WTC11 (cell line): ENCODE measurements around the gene TMCC1. TPM values are rescaled to one million over a fixed set of nuclear protein-coding genes. Genes with fewer than 3 reads are reported as not detected.

Experiments used
- ATAC-seq: fragments of 200-7000 bp; cut with Tn5 transposase; 2 replicates; pipeline ENCODE4 v1.10.0; 2021; ENCODE audit warnings: mild to moderate bottlenecking, moderate library complexity
- CTCF ChIA-PET: fragments of 300-600 bp; sonication (Branson Sonifier 250); formaldehyde crosslinking; loops from one replicate; lab custom pipeline; 2021; ENCODE audit warnings: antibody characterized with exemption; lab: Charles Lee
- POLR2A ChIA-PET: fragments of 350-600 bp; sonication (Branson Sonifier 250); formaldehyde crosslinking; loops from one replicate; lab custom pipeline; 2021; ENCODE audit warnings: antibody characterized with exemption; lab: Charles Lee
- DNase-seq: peaks from one replicate; pipeline ENCODE4 v3.0.0; 2021; ENCODE audit warnings: low spot score
- H3K27ac Mint-ChIP-seq: 2 replicates; pipeline ENCODE4 v1.8.0; 2021; ENCODE audit warnings: mixed read lengths
- H3K27me3 Mint-ChIP-seq: 2 replicates; pipeline ENCODE4 v1.8.0; 2021; ENCODE audit warnings: low read depth, mild to moderate bottlenecking, moderate library complexity, mixed read lengths
- H3K36me3 Mint-ChIP-seq: 2 replicates; pipeline ENCODE4 v1.8.0; 2021; ENCODE audit warnings: mixed read lengths
- H3K4me1 Mint-ChIP-seq: 2 replicates; pipeline ENCODE4 v1.8.0; 2022; ENCODE audit warnings: mixed read lengths
- H3K4me3 Mint-ChIP-seq: 2 replicates; pipeline ENCODE4 v1.8.0; 2021; ENCODE audit warnings: mild to moderate bottlenecking, moderate library complexity, mixed read lengths
- H3K9me3 Mint-ChIP-seq: 2 replicates; pipeline ENCODE4 v1.8.0; 2021; ENCODE audit warnings: mixed read lengths
- CBFB ChIP-seq: sonication (generic); formaldehyde crosslinking; IDR thresholded peaks from 2 replicates; pipeline ENCODE4 v1.8.1; 2022; ENCODE audit warnings: mild to moderate bottlenecking, low read depth, missing genetic modification reagents
- NFATC4 ChIP-seq: fragments of 250-450 bp; sonication (Bioruptor Pico); IDR thresholded peaks from 2 replicates; pipeline ENCODE4 v1.9.0; 2021; ENCODE audit warnings: mild to moderate bottlenecking
- NR1H2 ChIP-seq: sonication (generic); formaldehyde crosslinking; IDR thresholded peaks from 2 replicates; pipeline ENCODE4 v1.9.0; 2021; ENCODE audit warnings: mild to moderate bottlenecking, moderate library complexity, missing genetic modification reagents
- OVOL2 ChIP-seq: fragments of 250-450 bp; sonication (Bioruptor Pico); IDR thresholded peaks from 2 replicates; pipeline ENCODE4 v1.9.0; 2021; ENCODE audit warnings: mild to moderate bottlenecking, borderline replicate concordance
- SOX15 ChIP-seq: fragments of 250-450 bp; sonication (Bioruptor Pico); IDR thresholded peaks from 2 replicates; pipeline ENCODE4 v1.9.0; 2021; ENCODE audit warnings: mild to moderate bottlenecking
- total RNA-seq: library from RNA; stranded (reverse); gene quantifications from 3 replicates; pipeline ENCODE4 v1.2.3, GENCODE V29; 2021
- TF ChIP-seq, protein P1 (sequence below): sonication (generic); formaldehyde crosslinking; IDR thresholded peaks from 2 replicates; pipeline ENCODE4 v1.8.0; 2023; ENCODE audit warnings: mild to moderate bottlenecking, missing genetic modification reagents
- TF ChIP-seq, protein P2 (sequence below): fragments of 250-450 bp; sonication (Bioruptor Pico); IDR thresholded peaks from 2 replicates; pipeline ENCODE4 v1.9.0; 2021; ENCODE audit warnings: mild to moderate bottlenecking, borderline replicate concordance
- TF ChIP-seq, protein P3 (sequence below): sonication (generic); formaldehyde crosslinking; IDR thresholded peaks from 2 replicates; pipeline ENCODE4 v1.8.1; 2022; ENCODE audit warnings: mild to moderate bottlenecking, moderate library complexity, missing genetic modification reagents
- TF ChIP-seq, protein P4 (sequence below): fragments of 200-600 bp; IDR thresholded peaks from 2 replicates; pipeline ENCODE4 v1.8.0; 2022; ENCODE audit warnings: antibody characterized with exemption
- TF ChIP-seq, protein P5 (sequence below): sonication (generic); formaldehyde crosslinking; IDR thresholded peaks from 2 replicates; pipeline ENCODE4 v1.8.1; 2023; ENCODE audit warnings: mild to moderate bottlenecking, missing genetic modification reagents, moderate library complexity
- TF ChIP-seq, protein P6 (sequence below): sonication (generic); formaldehyde crosslinking; IDR thresholded peaks from 2 replicates; pipeline ENCODE4 v1.8.0; 2022; ENCODE audit warnings: missing genetic modification reagents
- TF ChIP-seq, protein P7 (sequence below): sonication (generic); formaldehyde crosslinking; conservative IDR thresholded peaks from 2 replicates; pipeline ENCODE4 v1.8.1; 2022; ENCODE audit warnings: mild to moderate bottlenecking, missing genetic modification reagents

TMCC1 gene
- total RNA-seq, 1 experiment from 2014 or later: 29.3 TPM

DNA sequence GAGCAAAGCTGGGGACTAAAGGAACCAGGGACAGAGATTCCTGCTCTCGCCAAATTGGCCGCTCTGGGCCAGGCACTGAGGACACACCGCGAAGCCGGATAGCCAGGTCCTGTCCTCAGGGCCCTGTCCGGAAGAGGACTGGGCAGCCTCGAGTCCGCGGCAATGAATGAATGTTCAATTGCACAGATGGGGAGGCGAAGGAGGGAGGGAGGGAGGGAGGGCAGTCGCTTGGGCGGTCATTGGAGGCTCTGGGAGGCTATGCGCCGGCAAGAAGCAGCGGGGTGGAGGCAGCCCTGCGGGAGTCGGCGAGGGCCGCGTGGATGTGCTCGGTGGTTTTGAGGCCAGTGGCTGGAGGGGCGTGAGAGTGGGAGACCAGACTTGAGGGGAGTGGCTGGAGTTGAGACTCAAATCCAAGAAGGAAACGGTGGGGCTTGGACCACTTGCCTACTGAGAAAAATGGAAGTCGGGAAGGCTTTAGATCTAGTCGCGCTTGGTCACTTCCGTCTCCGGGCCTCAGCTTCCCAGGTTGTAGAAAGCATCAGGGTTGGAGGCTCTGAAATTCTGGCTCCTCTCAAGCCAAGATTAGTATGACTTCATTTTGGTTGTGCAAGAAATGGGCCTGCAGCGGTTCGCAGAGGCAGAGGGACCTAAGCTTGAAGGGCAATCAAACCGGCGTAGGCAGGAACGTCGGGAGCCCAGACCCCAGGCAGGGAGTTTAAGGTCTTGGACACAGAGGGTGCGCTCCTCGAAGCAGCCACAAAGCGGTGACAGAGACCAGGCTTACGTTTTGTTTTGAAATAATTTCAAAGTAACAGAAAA, 266.0 kb downstream of the TMCC1 start:
- ATAC-seq (peak; percentile 59), DNase-seq (peak; percentile 80)
- peaks cover 25% of the 10 kb centered on the region for H3K4me1 Mint-ChIP-seq
- H3K27ac Mint-ChIP-seq: peak overlapping the region; percentile 94
- no peaks in the 10 kb centered on the region for H3K36me3 Mint-ChIP-seq
- TF ChIP-seq, protein P1, sequence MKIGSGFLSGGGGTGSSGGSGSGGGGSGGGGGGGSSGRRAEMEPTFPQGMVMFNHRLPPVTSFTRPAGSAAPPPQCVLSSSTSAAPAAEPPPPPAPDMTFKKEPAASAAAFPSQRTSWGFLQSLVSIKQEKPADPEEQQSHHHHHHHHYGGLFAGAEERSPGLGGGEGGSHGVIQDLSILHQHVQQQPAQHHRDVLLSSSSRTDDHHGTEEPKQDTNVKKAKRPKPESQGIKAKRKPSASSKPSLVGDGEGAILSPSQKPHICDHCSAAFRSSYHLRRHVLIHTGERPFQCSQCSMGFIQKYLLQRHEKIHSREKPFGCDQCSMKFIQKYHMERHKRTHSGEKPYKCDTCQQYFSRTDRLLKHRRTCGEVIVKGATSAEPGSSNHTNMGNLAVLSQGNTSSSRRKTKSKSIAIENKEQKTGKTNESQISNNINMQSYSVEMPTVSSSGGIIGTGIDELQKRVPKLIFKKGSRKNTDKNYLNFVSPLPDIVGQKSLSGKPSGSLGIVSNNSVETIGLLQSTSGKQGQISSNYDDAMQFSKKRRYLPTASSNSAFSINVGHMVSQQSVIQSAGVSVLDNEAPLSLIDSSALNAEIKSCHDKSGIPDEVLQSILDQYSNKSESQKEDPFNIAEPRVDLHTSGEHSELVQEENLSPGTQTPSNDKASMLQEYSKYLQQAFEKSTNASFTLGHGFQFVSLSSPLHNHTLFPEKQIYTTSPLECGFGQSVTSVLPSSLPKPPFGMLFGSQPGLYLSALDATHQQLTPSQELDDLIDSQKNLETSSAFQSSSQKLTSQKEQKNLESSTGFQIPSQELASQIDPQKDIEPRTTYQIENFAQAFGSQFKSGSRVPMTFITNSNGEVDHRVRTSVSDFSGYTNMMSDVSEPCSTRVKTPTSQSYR (CRISPR knock-in tag): 0 out of 2 replicates have a peak, but pooled peaks have one; percentile 6
- TF ChIP-seq NFATC4 (no peak), NR1H2 (CRISPR knock-in tag) (no peak)
- TF ChIP-seq, protein P2, sequence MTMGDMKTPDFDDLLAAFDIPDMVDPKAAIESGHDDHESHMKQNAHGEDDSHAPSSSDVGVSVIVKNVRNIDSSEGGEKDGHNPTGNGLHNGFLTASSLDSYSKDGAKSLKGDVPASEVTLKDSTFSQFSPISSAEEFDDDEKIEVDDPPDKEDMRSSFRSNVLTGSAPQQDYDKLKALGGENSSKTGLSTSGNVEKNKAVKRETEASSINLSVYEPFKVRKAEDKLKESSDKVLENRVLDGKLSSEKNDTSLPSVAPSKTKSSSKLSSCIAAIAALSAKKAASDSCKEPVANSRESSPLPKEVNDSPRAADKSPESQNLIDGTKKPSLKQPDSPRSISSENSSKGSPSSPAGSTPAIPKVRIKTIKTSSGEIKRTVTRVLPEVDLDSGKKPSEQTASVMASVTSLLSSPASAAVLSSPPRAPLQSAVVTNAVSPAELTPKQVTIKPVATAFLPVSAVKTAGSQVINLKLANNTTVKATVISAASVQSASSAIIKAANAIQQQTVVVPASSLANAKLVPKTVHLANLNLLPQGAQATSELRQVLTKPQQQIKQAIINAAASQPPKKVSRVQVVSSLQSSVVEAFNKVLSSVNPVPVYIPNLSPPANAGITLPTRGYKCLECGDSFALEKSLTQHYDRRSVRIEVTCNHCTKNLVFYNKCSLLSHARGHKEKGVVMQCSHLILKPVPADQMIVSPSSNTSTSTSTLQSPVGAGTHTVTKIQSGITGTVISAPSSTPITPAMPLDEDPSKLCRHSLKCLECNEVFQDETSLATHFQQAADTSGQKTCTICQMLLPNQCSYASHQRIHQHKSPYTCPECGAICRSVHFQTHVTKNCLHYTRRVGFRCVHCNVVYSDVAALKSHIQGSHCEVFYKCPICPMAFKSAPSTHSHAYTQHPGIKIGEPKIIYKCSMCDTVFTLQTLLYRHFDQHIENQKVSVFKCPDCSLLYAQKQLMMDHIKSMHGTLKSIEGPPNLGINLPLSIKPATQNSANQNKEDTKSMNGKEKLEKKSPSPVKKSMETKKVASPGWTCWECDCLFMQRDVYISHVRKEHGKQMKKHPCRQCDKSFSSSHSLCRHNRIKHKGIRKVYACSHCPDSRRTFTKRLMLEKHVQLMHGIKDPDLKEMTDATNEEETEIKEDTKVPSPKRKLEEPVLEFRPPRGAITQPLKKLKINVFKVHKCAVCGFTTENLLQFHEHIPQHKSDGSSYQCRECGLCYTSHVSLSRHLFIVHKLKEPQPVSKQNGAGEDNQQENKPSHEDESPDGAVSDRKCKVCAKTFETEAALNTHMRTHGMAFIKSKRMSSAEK (CRISPR knock-in tag): no peak
- TF ChIP-seq, protein P3, sequence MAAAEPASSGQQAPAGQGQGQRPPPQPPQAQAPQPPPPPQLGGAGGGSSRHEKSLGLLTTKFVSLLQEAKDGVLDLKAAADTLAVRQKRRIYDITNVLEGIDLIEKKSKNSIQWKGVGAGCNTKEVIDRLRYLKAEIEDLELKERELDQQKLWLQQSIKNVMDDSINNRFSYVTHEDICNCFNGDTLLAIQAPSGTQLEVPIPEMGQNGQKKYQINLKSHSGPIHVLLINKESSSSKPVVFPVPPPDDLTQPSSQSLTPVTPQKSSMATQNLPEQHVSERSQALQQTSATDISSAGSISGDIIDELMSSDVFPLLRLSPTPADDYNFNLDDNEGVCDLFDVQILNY (CRISPR knock-in tag): 0 out of 2 replicates have a peak, but pooled peaks have one; percentile 32
- TF ChIP-seq, protein P4, sequence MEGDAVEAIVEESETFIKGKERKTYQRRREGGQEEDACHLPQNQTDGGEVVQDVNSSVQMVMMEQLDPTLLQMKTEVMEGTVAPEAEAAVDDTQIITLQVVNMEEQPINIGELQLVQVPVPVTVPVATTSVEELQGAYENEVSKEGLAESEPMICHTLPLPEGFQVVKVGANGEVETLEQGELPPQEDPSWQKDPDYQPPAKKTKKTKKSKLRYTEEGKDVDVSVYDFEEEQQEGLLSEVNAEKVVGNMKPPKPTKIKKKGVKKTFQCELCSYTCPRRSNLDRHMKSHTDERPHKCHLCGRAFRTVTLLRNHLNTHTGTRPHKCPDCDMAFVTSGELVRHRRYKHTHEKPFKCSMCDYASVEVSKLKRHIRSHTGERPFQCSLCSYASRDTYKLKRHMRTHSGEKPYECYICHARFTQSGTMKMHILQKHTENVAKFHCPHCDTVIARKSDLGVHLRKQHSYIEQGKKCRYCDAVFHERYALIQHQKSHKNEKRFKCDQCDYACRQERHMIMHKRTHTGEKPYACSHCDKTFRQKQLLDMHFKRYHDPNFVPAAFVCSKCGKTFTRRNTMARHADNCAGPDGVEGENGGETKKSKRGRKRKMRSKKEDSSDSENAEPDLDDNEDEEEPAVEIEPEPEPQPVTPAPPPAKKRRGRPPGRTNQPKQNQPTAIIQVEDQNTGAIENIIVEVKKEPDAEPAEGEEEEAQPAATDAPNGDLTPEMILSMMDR: 0 out of 2 replicates have a peak, but pooled peaks have one; percentile 14
- H3K27me3 Mint-ChIP-seq: no peaks in the 10 kb centered on the region
- no peaks in the 10 kb centered on the region for H3K9me3 Mint-ChIP-seq
- ChIA-PET POLR2A (interaction anchor here (0.5 to 1.1 kb wide), 3 partner anchors 35 to 245 kb away, joined by 3 to 4 read pairs (median 4); no protein-coding TSS in a partner anchor), CTCF (interaction anchor here (0.6 to 6.1 kb wide), 43 partner anchors 9 to 315 kb away, joined by 3 to 84 read pairs (median 4); partner anchors contain the start of gene RHO)
- peak overlapping the region; percentile 89 for H3K4me3 Mint-ChIP-seq

DNA sequence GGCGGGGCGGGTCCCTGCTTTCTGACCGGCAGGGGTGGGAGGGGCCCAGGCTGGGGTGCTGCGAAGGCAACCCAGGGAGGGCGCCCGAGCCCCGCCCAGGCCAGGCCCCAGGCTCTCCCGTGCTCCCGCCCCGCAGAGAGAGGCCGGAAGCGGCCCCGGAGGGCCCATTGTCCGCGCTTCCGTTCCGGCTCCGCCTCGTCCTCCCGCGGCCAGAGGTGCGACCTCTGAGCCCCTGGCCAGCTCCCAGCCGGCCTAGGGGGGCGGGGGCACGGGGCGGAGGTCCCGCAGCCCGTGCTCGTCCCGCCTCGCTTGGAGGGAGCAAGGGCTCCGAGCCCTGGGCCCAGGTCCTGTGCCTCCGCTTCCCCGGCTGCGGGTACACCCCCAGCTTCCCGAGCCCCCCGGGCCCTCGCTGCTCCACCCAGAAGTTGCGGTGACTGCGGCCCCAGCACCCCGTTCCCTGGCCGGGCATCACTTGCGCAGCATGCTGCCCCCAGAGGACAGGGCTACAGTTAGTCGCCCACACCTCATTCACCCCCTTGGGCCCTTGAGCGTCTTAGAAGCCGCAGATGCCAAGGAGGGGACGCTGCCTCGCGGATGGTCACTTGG, 266.7 kb downstream of the TMCC1 start:
- Mint-ChIP-seq H3K4me1 (peaks cover 30% of the 10 kb centered on the region), H3K4me3 (peak overlapping the region; percentile 89), H3K36me3 (no peaks in the 10 kb centered on the region), H3K9me3 (no peaks in the 10 kb centered on the region), H3K27me3 (no peaks in the 10 kb centered on the region), H3K27ac (peak overlapping the region; percentile 94)
- ATAC-seq (peak; percentile 84), DNase-seq (peak; percentile 87)
- ChIA-PET CTCF (interaction anchor here (0.7 to 6.1 kb wide), 27 partner anchors 13 to 358 kb away, joined by 3 to 84 read pairs (median 5); partner anchors contain the start of gene RHO), POLR2A (interaction anchor here (0.5 to 1.1 kb wide), 4 partner anchors 35 to 246 kb away, joined by 3 to 4 read pairs (median 4); no protein-coding TSS in a partner anchor)
- TF ChIP-seq, protein P1 (CRISPR knock-in tag): peak; percentile 31; the same call in 1 of the 2 replicates
- TF ChIP-seq, protein P5, sequence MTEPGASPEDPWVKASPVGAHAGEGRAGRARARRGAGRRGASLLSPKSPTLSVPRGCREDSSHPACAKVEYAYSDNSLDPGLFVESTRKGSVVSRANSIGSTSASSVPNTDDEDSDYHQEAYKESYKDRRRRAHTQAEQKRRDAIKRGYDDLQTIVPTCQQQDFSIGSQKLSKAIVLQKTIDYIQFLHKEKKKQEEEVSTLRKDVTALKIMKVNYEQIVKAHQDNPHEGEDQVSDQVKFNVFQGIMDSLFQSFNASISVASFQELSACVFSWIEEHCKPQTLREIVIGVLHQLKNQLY (CRISPR knock-in tag): 0 out of 2 replicates have a peak, but pooled peaks have one; percentile 15
- TF ChIP-seq SOX15 (CRISPR knock-in tag) (no peak), OVOL2 (CRISPR knock-in tag) (no peak), CBFB (peak; percentile 34; the same call in 1 of the 2 replicates)
- TF ChIP-seq, protein P6, sequence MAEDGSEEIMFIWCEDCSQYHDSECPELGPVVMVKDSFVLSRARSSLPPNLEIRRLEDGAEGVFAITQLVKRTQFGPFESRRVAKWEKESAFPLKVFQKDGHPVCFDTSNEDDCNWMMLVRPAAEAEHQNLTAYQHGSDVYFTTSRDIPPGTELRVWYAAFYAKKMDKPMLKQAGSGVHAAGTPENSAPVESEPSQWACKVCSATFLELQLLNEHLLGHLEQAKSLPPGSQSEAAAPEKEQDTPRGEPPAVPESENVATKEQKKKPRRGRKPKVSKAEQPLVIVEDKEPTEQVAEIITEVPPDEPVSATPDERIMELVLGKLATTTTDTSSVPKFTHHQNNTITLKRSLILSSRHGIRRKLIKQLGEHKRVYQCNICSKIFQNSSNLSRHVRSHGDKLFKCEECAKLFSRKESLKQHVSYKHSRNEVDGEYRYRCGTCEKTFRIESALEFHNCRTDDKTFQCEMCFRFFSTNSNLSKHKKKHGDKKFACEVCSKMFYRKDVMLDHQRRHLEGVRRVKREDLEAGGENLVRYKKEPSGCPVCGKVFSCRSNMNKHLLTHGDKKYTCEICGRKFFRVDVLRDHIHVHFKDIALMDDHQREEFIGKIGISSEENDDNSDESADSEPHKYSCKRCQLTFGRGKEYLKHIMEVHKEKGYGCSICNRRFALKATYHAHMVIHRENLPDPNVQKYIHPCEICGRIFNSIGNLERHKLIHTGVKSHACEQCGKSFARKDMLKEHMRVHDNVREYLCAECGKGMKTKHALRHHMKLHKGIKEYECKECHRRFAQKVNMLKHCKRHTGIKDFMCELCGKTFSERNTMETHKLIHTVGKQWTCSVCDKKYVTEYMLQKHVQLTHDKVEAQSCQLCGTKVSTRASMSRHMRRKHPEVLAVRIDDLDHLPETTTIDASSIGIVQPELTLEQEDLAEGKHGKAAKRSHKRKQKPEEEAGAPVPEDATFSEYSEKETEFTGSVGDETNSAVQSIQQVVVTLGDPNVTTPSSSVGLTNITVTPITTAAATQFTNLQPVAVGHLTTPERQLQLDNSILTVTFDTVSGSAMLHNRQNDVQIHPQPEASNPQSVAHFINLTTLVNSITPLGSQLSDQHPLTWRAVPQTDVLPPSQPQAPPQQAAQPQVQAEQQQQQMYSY: no peak
- TF ChIP-seq, protein P7, sequence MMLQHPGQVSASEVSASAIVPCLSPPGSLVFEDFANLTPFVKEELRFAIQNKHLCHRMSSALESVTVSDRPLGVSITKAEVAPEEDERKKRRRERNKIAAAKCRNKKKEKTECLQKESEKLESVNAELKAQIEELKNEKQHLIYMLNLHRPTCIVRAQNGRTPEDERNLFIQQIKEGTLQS (CRISPR knock-in tag): no peak
